RWPE2 (cell line): ENCODE data around the gene HINT3.

Source experiments
- ATAC-seq: fragments of 200-7000 bp; cut with Tn5 transposase; 3 replicates; pipeline ENCODE4 v1.9.1; 2021; ENCODE audit warnings: low read depth
- DNase-seq: peaks from one replicate; pipeline ENCODE4 v3.0.0-alpha.2; 2020; ENCODE audit warnings: low spot score
- H3K27ac ChIP-seq: fragments of 450-650 bp; 2 replicates; pipeline ENCODE4 v1.5.1; 2017; ENCODE audit warnings: mild to moderate bottlenecking; ENCODE audit not compliant: poor library complexity, severe bottlenecking
- H3K27me3 ChIP-seq: fragments of 250-450 bp; sonication (Bioruptor Pico); 2 replicates; pipeline ENCODE4 v1.5.1; 2021; ENCODE audit warnings: mild to moderate bottlenecking, moderate library complexity; ENCODE audit not compliant: insufficient read depth, poor library complexity, severe bottlenecking
- H3K36me3 ChIP-seq: fragments of 250-450 bp; sonication (Bioruptor Pico); 2 replicates; pipeline ENCODE4 v1.5.1; 2020; ENCODE audit warnings: low read depth, mild to moderate bottlenecking, moderate library complexity
- H3K4me1 ChIP-seq: fragments of 250-450 bp; sonication (Bioruptor Pico); 2 replicates; pipeline ENCODE4 v1.5.1; 2021; ENCODE audit warnings: mild to moderate bottlenecking, moderate library complexity; ENCODE audit not compliant: insufficient read depth, poor library complexity, severe bottlenecking
- H3K4me3 ChIP-seq: fragments of 250-450 bp; sonication (Bioruptor Pico); 2 replicates; pipeline ENCODE4 v1.5.1; 2021; ENCODE audit warnings: mild to moderate bottlenecking, moderate library complexity; ENCODE audit not compliant: severe bottlenecking
- H3K9me3 ChIP-seq: fragments of 250-450 bp; sonication (Bioruptor Pico); 2 replicates; pipeline ENCODE4 v1.5.1; 2021; ENCODE audit warnings: mild to moderate bottlenecking, moderate library complexity; ENCODE audit not compliant: severe bottlenecking
- CTCF ChIP-seq: fragments of 450-650 bp; IDR thresholded peaks from one replicate; pipeline ENCODE4 v1.5.1; 2017; ENCODE audit warnings: mild to moderate bottlenecking, moderate library complexity; ENCODE audit not compliant: poor library complexity, severe bottlenecking

The HINT3 gene

DNA sequence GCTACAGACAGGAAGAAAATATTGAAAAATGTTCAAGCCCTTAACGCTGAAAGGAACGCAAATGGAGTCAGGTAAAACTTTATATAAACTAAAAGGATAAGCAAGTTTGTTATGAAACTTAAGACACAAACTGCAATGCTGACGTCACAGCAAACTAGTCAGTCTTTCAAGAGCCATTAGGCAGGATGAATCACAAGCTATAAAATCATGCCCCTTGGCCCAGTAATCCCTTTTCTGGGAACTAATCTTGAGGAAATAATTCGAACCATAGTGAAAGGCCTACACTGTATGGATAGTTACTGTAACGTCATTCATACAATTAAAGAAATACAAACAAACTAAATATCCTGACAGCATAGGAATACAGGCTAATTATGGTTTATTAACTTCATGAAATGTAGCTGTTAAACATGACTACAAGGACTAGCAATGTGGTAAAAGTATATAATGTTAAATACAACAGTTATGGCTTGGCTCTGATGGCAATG lies 42.7 kb upstream of the HINT3 start:
- Histone ChIP-seq H3K9me3 (no peaks in the 10 kb centered on the region), H3K4me1 (peaks cover 30% of the 10 kb centered on the region), H3K4me3 (no peak overlapping the region), H3K27ac (peak overlapping the region; percentile 36), H3K36me3 (peaks cover 15% of the 10 kb centered on the region), H3K27me3 (no peaks in the 10 kb centered on the region)
- DNase-seq (peak; percentile 78), ATAC-seq (peak; percentile 88)
- TF ChIP-seq CTCF: no peak

GRCh38 chr6:125918230-125918629 lies 38.3 kb upstream of the HINT3 start:
- H3K9me3 ChIP-seq: no peaks in the 10 kb centered on the region
- H3K4me1 ChIP-seq: peaks cover 39% of the 10 kb centered on the region
- peaks cover 55% of the 10 kb centered on the region for H3K36me3 ChIP-seq
- H3K27me3 ChIP-seq: no peaks in the 10 kb centered on the region
- DNase-seq: no peak
- no peak for TF ChIP-seq CTCF
- ATAC-seq: no peak
- H3K27ac ChIP-seq: peak overlapping the region; percentile 67
- no peak overlapping the region for H3K4me3 ChIP-seq

DNA sequence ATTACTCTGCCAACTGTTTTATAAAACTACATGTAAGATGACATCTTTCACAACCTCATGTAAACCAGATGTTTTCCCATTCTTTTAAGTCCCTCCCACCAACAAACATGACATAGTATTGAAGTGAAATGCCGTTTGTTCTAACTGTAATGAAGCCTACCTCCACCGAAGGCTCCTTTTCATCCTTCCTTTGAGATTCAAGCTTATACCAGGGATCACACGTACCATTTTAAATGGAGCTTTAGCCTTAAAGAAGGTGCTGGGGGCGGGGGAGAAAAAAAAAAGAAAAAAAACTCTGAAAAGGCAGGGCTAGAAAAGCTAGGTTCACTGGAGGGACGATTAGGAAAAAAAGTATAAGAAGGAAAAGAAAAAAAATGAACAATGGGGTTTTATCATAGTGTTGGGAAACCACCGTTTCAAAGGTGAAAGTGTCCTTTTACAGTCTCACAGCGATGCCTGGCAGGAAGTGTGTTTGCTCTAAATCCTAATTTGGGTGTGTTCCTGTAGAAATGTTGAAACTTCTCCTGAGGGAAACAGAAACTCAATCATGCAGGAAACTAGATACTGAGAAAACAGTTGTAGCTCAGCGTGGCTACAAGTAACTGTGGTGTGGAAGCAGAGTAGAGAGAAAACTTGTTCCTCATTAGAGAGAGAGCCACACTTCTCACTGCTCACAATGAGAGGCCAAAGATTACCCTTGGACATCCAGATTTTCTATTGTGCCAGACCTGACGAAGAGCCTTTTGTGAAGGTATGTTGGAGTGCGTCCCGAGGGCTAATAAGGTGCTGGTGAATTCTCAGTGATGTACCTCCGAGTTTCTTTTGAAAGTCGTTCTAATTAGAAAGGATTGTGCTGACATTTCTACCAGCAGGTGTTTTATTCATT lies 37.6 kb upstream of the HINT3 start:
- H3K4me3 ChIP-seq: peak overlapping the region; percentile 33
- peak; percentile 86 for ATAC-seq
- H3K27me3 ChIP-seq: no peaks in the 10 kb centered on the region
- peak overlapping the region; percentile 67 for H3K27ac ChIP-seq
- no peak for DNase-seq
- H3K36me3 ChIP-seq: peaks cover 62% of the 10 kb centered on the region
- H3K4me1 ChIP-seq: peaks cover 40% of the 10 kb centered on the region
- TF ChIP-seq CTCF: no peak
- no peaks in the 10 kb centered on the region for H3K9me3 ChIP-seq

DNA sequence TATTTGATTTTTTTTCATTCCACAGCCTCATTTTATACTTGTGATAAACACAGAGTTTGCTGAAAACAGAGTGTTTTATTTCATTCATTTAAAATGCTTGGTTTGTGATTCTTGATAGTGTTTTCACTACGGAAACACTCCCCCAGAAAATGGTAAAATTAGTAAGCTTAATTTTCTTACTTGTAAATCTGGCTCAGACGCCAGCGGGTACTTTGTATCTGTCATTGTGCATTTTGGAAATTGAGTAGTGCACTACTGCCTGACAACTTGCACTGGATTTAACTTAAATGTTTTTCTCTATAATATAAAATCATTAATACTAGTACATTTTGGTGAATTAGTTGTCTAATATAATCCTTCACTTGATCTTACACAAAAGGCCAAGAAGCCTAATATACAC lies 37.0 kb upstream of the HINT3 start:
- H3K27ac ChIP-seq: peak overlapping the region; percentile 67
- no peaks in the 10 kb centered on the region for H3K27me3 ChIP-seq
- ATAC-seq (no peak), DNase-seq (no peak)
- H3K4me3 ChIP-seq: peak overlapping the region; percentile 33
- H3K4me1 ChIP-seq: peaks cover 40% of the 10 kb centered on the region
- no peak for TF ChIP-seq CTCF
- H3K9me3 ChIP-seq: no peaks in the 10 kb centered on the region
- peaks cover 67% of the 10 kb centered on the region for H3K36me3 ChIP-seq
